IPS-15b (cell line): Measurements from ENCODE around the gene TTLL13.
"Not testable (repeated sequence)": the region's sequence is repeated elsewhere in the genome, so short reads cannot be mapped to it uniquely, and the experiment has no call there.

Source experiments
- H3K27me3 ChIP-seq: one replicate; pipeline ENCODE4 v1.6.1; 2013; ENCODE audit warnings: low read length; ENCODE audit not compliant: control insufficient read depth, insufficient read depth
- H3K36me3 ChIP-seq: one replicate; pipeline ENCODE4 v1.6.1; 2013; ENCODE audit warnings: low read length; ENCODE audit not compliant: control insufficient read depth, insufficient read depth
- H3K4me1 ChIP-seq: one replicate; pipeline ENCODE4 v1.6.1; 2013; ENCODE audit warnings: mild to moderate bottlenecking, low read length; ENCODE audit not compliant: control insufficient read depth, insufficient read depth
- H3K4me3 ChIP-seq: one replicate; pipeline ENCODE4 v1.5.1; 2013; ENCODE audit warnings: low read depth, low read length
- H3K9ac ChIP-seq: one replicate; pipeline ENCODE4 v1.6.1; 2013; ENCODE audit warnings: low read depth, mild to moderate bottlenecking, low read length
- H3K9me3 ChIP-seq: one replicate; pipeline ENCODE4 v1.6.1; 2013; ENCODE audit warnings: mild to moderate bottlenecking, low read length; ENCODE audit not compliant: control insufficient read depth, insufficient read depth

Gene TTLL13

GRCh38 chr15:90271459-90272166 lies 22.3 kb downstream of the TTLL13 start:
- H3K27me3 ChIP-seq = no peaks in the 10 kb centered on the region
- H3K9me3 ChIP-seq = no peaks in the 10 kb centered on the region
- no peaks in the 10 kb centered on the region for H3K4me1 ChIP-seq
- peaks cover 19% of the 10 kb centered on the region for H3K36me3 ChIP-seq
- no peak overlapping the region for H3K9ac ChIP-seq
- H3K4me3 ChIP-seq = no peak overlapping the region

GRCh38 chr15:90278467-90278866 lies 29.1 kb downstream of the TTLL13 start:
- H3K4me3 ChIP-seq, H3K4me1 ChIP-seq, H3K9me3 ChIP-seq, H3K27me3 ChIP-seq, H3K9ac ChIP-seq, H3K36me3 ChIP-seq: not testable (repeated sequence)

- H3K9ac ChIP-seq = not testable (repeated sequence)
Measured at GRCh38 chr15:90280743-90281142, 31.4 kb downstream of the TTLL13 start.

GRCh38 chr15:90281637-90282036 lies 32.3 kb downstream of the TTLL13 start:
- not testable (repeated sequence) for H3K9me3 ChIP-seq, H3K4me3 ChIP-seq, H3K36me3 ChIP-seq, H3K27me3 ChIP-seq, H3K9ac ChIP-seq, H3K4me1 ChIP-seq

More at GRCh38 chr15:90280743-90281142, 31.4 kb downstream of the TTLL13 start:
- H3K4me1 ChIP-seq, H3K36me3 ChIP-seq, H3K4me3 ChIP-seq, H3K9me3 ChIP-seq, H3K27me3 ChIP-seq: not testable (repeated sequence)

- Histone ChIP-seq H3K36me3 (no peaks in the 10 kb centered on the region), H3K9me3 (no peaks in the 10 kb centered on the region), H3K9ac (no peak overlapping the region), H3K4me1 (peaks cover 3% of the 10 kb centered on the region), H3K27me3 (no peaks in the 10 kb centered on the region), H3K4me3 (no peak overlapping the region)
Measured at GRCh38 chr15:90286678-90287077, 37.3 kb downstream of the TTLL13 start.

- Histone ChIP-seq H3K36me3 (no peaks in the 10 kb centered on the region), H3K9me3 (no peaks in the 10 kb centered on the region), H3K4me1 (peaks cover 3% of the 10 kb centered on the region), H3K27me3 (no peaks in the 10 kb centered on the region), H3K4me3 (no peak overlapping the region), H3K9ac (no peak overlapping the region)
Measured at GRCh38 chr15:90287101-90287500, 37.7 kb downstream of the TTLL13 start.

- Histone ChIP-seq H3K36me3 (no peaks in the 10 kb centered on the region), H3K4me3 (no peak overlapping the region), H3K4me1 (peaks cover 3% of the 10 kb centered on the region), H3K27me3 (no peaks in the 10 kb centered on the region), H3K9ac (no peak overlapping the region), H3K9me3 (no peaks in the 10 kb centered on the region)
Measured at GRCh38 chr15:90287946-90288345, 38.6 kb downstream of the TTLL13 start.

- Histone ChIP-seq H3K4me1 (peaks cover 2% of the 10 kb centered on the region), H3K4me3 (no peak overlapping the region), H3K9ac (no peak overlapping the region), H3K27me3 (no peaks in the 10 kb centered on the region), H3K9me3 (no peaks in the 10 kb centered on the region), H3K36me3 (no peaks in the 10 kb centered on the region)
Measured at GRCh38 chr15:90291679-90292356, 42.5 kb downstream of the TTLL13 start.

- H3K27me3 ChIP-seq, H3K9ac ChIP-seq, H3K4me3 ChIP-seq: not testable (repeated sequence)
Measured at GRCh38 chr15:90293040-90293810, 43.9 kb downstream of the TTLL13 start.

GRCh38 chr15:90294159-90294558 lies 44.8 kb downstream of the TTLL13 start:
- H3K9ac ChIP-seq = no peak overlapping the region
- no peaks in the 10 kb centered on the region for H3K27me3 ChIP-seq
- H3K36me3 ChIP-seq = no peaks in the 10 kb centered on the region
- no peaks in the 10 kb centered on the region for H3K9me3 ChIP-seq
- H3K4me1 ChIP-seq = no peaks in the 10 kb centered on the region
- H3K4me3 ChIP-seq = no peak overlapping the region

More at GRCh38 chr15:90293040-90293810, 43.9 kb downstream of the TTLL13 start:
- not testable (repeated sequence) for H3K36me3 ChIP-seq, H3K9me3 ChIP-seq, H3K4me1 ChIP-seq

- Histone ChIP-seq H3K4me3 (no peak overlapping the region), H3K36me3 (no peaks in the 10 kb centered on the region), H3K27me3 (no peaks in the 10 kb centered on the region), H3K9me3 (no peaks in the 10 kb centered on the region), H3K9ac (no peak overlapping the region), H3K4me1 (no peaks in the 10 kb centered on the region)
Measured at GRCh38 chr15:90294601-90295269, 45.4 kb downstream of the TTLL13 start.
